CD14-positive monocyte (primary cell): Measurements from ENCODE around the gene BRAF. TPM values are rescaled to one million over a fixed set of nuclear protein-coding genes. Genes with fewer than 3 reads are reported as not detected.
A peak's percentile ranks its signal among the peaks of the same experiment; 100 is the strongest.

Experiments
- DNase-seq, 3 donors: peaks; one replicate each; pipeline ENCODE4 v3.0.0-alpha.2; 2011 to 2022
- H2AFZ ChIP-seq: 2 replicates; pipeline ENCODE4 v1.6.0; 2012; ENCODE audit warnings: mild to moderate bottlenecking, low read depth, low read length, inconsistent platforms; ENCODE audit not compliant: insufficient read depth, poor library complexity, severe bottlenecking
- H3K27ac ChIP-seq, 2 donors: 1 replicate in 1 of 2; 2 replicates in 1 of 2; pipeline ENCODE4 v1.5.1; 2012 to 2013; ENCODE audit warnings: low read length in 2 of 2, control low read depth in 1 of 2, inconsistent platforms in 1 of 2, low read depth in 1 of 2, mild to moderate bottlenecking in 1 of 2
- H3K27me3 ChIP-seq, 2 donors: one replicate each; pipeline versions ENCODE4 v1.6.0 to v1.6.1; 2011 to 2013; ENCODE audit warnings: low read length in 2 of 2; ENCODE audit not compliant: control insufficient read depth in 2 of 2, insufficient read depth in 2 of 2
- H3K36me3 ChIP-seq, 2 donors: replicated peaks in 1 of 2; 1 replicate in 1 of 2; 2 replicates in 1 of 2; pipeline versions ENCODE4 v1.5.1 to v1.6.1; 2012 to 2013; ENCODE audit warnings: low read length in 2 of 2, control low read depth in 1 of 2, inconsistent platforms in 1 of 2, mild to moderate bottlenecking in 1 of 2; ENCODE audit not compliant: insufficient read depth in 2 of 2, control insufficient read depth in 1 of 2
- H3K4me1 ChIP-seq, 2 donors: 1 replicate in 1 of 2; 2 replicates in 1 of 2; pipeline versions ENCODE4 v1.5.1 to v1.6.1; 2012 to 2013; ENCODE audit warnings: low read length in 2 of 2, control low read depth in 1 of 2, inconsistent platforms in 1 of 2, mild to moderate bottlenecking in 1 of 2, moderate library complexity in 1 of 2; ENCODE audit not compliant: insufficient read depth in 2 of 2, control insufficient read depth in 1 of 2
- H3K4me2 ChIP-seq: replicated peaks from 2 replicates; pipeline ENCODE3; 2012; ENCODE audit warnings: low read length, moderate library complexity, mild to moderate bottlenecking; ENCODE audit not compliant: poor library complexity, severe bottlenecking; ENCODE audit errors: extremely low read depth
- H3K4me3 ChIP-seq, 3 experiments: fragments of 200-600 bp in 1 of 3; sonication (generic) in 1 of 3; replicated peaks in 1 of 3; 1 replicate in 2 of 3; 2 replicates in 1 of 3; pipeline ENCODE4 v1.5.1; 2011 to 2013; ENCODE audit warnings: low read length in 3 of 3, mild to moderate bottlenecking in 3 of 3, control low read depth in 2 of 3, low read depth in 2 of 3, inconsistent platforms in 1 of 3, moderate library complexity in 1 of 3
- H3K79me2 ChIP-seq: 2 replicates; pipeline ENCODE4 v1.6.0; 2012; ENCODE audit warnings: mild to moderate bottlenecking, control low read depth, inconsistent platforms, low read length, moderate library complexity; ENCODE audit not compliant: insufficient read depth
- H3K9ac ChIP-seq: 2 replicates; pipeline ENCODE4 v1.6.0; 2017; ENCODE audit warnings: low read length, mild to moderate bottlenecking; ENCODE audit not compliant: insufficient read depth, poor library complexity, severe bottlenecking
- H3K9me3 ChIP-seq, 2 donors: replicated peaks in 1 of 2; 1 replicate in 1 of 2; 2 replicates in 1 of 2; pipeline versions ENCODE4 v1.5.1 to v1.6.1; 2012 to 2013; ENCODE audit warnings: low read length in 2 of 2, control low read depth in 1 of 2; ENCODE audit not compliant: control insufficient read depth in 1 of 2, insufficient read depth in 1 of 2
- H4K20me1 ChIP-seq: 2 replicates; pipeline ENCODE4 v1.6.0; 2012; ENCODE audit warnings: mild to moderate bottlenecking, low read length, control low read depth, moderate library complexity; ENCODE audit not compliant: insufficient read depth
- H3K27ac Mint-ChIP-seq, 7 donors: one replicate each; pipeline ENCODE4 v1.8.0; 2020; ENCODE audit warnings: mild to moderate bottlenecking in 7 of 7, mixed read lengths in 7 of 7, moderate library complexity in 6 of 7, inconsistent platforms in 2 of 7
- H3K27me3 Mint-ChIP-seq, 3 donors: one replicate each; pipeline ENCODE4 v1.8.0; 2021 to 2022; ENCODE audit warnings: low read depth in 3 of 3, mild to moderate bottlenecking in 3 of 3, mixed read lengths in 3 of 3, moderate library complexity in 3 of 3, inconsistent platforms in 1 of 3
- H3K36me3 Mint-ChIP-seq, 2 donors: one replicate each; pipeline ENCODE4 v1.8.0; 2020; ENCODE audit warnings: mixed read lengths in 2 of 2, inconsistent platforms in 1 of 2, mild to moderate bottlenecking in 1 of 2
- H3K4me1 Mint-ChIP-seq: one replicate; pipeline ENCODE4 v1.8.0; 2020; ENCODE audit warnings: mild to moderate bottlenecking, mixed read lengths
- H3K4me3 Mint-ChIP-seq, 2 donors: one replicate each; pipeline ENCODE4 v1.8.0; 2020; ENCODE audit warnings: mild to moderate bottlenecking in 2 of 2, mixed read lengths in 2 of 2, moderate library complexity in 1 of 2
- H3K9me3 Mint-ChIP-seq, 7 donors: one replicate each; pipeline ENCODE4 v1.8.0; 2020 to 2022; ENCODE audit warnings: mixed read lengths in 7 of 7, mild to moderate bottlenecking in 6 of 7, moderate library complexity in 6 of 7, inconsistent platforms in 2 of 7
- WGBS: methylation state at CpG from one replicate; pipeline ENCODE4 v1.1.5; 2013; ENCODE audit warnings: missing lambda C conversion rate; ENCODE audit not compliant: insufficient coverage; 5-methylcytosine and 5-hydroxymethylcytosine counted together
- intact Hi-C, 2 donors: fragments of 100-400 bp; cut with micrococcal nuclease; formaldehyde crosslinking; loops; one replicate each; pipeline versions ENCODE4 v1.15.0 to v1.15.1; 2023
- polyA plus RNA-seq, 3 donors: library from polyadenylated mRNA; depleted of rRNA in 1 of 3; unstranded in 2 of 3; stranded (reverse) in 1 of 3; fragments of 300-500 nt in 2 of 3; fragments of >200 nt in 1 of 3; fragmentation: Illumina TruSeq in 2 of 3; gene quantifications; 1 replicate in 2 of 3; 2 replicates in 1 of 3; pipeline ENCODE4 v1.2.3, GENCODE V29; 2012 to 2021
- TF ChIP-seq, protein P1 (sequence below): fragments of 200-600 bp; IDR thresholded peaks from one replicate; pipeline ENCODE4 v1.8.0; 2022; ENCODE audit warnings: antibody characterized with exemption, mild to moderate bottlenecking

Gene BRAF
- polyA plus RNA-seq, 3 donors = 3.8 to 10.0 (median 5.6) TPM

DNA sequence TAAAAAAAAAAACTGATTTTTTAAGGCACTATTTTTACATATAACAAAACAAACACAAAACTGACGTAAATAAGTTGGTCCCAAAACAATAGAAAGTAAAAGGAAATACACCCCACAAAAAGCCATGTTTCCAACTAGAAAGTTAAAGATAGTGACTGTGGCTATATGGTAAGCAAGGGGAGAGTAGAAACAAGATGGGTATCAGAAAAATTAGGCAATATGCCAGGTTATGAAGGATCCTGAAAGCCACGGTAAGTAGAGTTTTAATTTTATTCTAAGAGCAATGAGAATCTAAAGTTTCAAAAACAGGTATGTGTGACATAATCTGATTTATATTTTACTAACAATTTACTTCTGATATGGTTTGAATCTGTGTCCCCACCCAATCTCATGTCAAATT lies 61.5 kb downstream of the BRAF start:
- Mint-ChIP-seq H3K4me1 (peaks cover 12% of the 10 kb centered on the region), H3K27ac (peak overlapping the region in 1 of 7 donors; percentile 50), H3K4me3 (no peak overlapping the region), H3K9me3 (peaks cover 0 to 3% (median 0%) of the 10 kb centered on the region in 7 donors), H3K36me3 (peaks cover 0 to 11% of the 10 kb centered on the region in 2 donors), H3K27me3 (no peaks in the 10 kb centered on the region)
- DNase-seq = no peak
- no CpG with 5 or more reads among the region's 2 CpGs for WGBS
- H3K4me3 ChIP-seq = no peak overlapping the region
- no peak overlapping the region for H3K4me2 ChIP-seq
- TF ChIP-seq, protein P1, sequence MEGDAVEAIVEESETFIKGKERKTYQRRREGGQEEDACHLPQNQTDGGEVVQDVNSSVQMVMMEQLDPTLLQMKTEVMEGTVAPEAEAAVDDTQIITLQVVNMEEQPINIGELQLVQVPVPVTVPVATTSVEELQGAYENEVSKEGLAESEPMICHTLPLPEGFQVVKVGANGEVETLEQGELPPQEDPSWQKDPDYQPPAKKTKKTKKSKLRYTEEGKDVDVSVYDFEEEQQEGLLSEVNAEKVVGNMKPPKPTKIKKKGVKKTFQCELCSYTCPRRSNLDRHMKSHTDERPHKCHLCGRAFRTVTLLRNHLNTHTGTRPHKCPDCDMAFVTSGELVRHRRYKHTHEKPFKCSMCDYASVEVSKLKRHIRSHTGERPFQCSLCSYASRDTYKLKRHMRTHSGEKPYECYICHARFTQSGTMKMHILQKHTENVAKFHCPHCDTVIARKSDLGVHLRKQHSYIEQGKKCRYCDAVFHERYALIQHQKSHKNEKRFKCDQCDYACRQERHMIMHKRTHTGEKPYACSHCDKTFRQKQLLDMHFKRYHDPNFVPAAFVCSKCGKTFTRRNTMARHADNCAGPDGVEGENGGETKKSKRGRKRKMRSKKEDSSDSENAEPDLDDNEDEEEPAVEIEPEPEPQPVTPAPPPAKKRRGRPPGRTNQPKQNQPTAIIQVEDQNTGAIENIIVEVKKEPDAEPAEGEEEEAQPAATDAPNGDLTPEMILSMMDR = no peak
- intact Hi-C loops = no loop called here
- peaks cover 79% of the 10 kb centered on the region for H4K20me1 ChIP-seq
- H2AFZ ChIP-seq = no peak overlapping the region
- no peak overlapping the region for H3K9ac ChIP-seq
- no peaks in the 10 kb centered on the region for H3K9me3 ChIP-seq
- no peaks in the 10 kb centered on the region for H3K4me1 ChIP-seq
- H3K27me3 ChIP-seq = no peaks in the 10 kb centered on the region
- H3K36me3 ChIP-seq = no peaks in the 10 kb centered on the region
- H3K79me2 ChIP-seq = peaks cover 69% of the 10 kb centered on the region
- H3K27ac ChIP-seq = no peak overlapping the region

DNA sequence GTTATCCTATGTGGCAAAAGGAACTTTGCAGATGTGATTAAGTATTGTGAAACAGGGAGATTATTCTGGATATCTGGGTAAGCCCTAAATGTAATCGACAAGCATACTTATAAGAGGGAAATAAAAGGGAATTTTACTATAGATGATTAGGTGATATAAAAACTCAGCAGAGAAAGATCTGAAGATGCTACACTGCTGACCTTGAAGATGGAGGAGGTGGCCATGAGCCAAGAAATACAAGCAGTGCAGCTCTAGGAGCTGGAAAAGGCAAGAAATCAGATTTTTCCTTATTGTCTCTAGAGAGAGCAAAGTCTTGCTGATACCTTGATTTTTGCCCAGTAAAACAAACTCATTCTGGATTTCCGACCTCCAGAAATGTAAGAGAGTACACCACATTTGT lies 67.7 kb downstream of the BRAF start:
- peaks cover 5 to 6% of the 10 kb centered on the region in 2 donors for H3K36me3 Mint-ChIP-seq
- Histone ChIP-seq H4K20me1 (peaks cover 67% of the 10 kb centered on the region), H3K4me1 (no peaks in the 10 kb centered on the region), H3K27me3 (no peaks in the 10 kb centered on the region), H3K79me2 (peaks cover 39% of the 10 kb centered on the region), H2AFZ (no peak overlapping the region), H3K9ac (no peak overlapping the region), H3K36me3 (no peaks in the 10 kb centered on the region), H3K4me2 (no peak overlapping the region), H3K9me3 (no peaks in the 10 kb centered on the region), H3K4me3 (no peak overlapping the region), H3K27ac (no peak overlapping the region)
- no peak overlapping the region for H3K4me3 Mint-ChIP-seq
- intact Hi-C loops = no loop called here
- TF ChIP-seq, protein P1 = no peak
- no peaks in the 10 kb centered on the region for H3K9me3 Mint-ChIP-seq
- H3K4me1 Mint-ChIP-seq = no peaks in the 10 kb centered on the region
- no peak overlapping the region for H3K27ac Mint-ChIP-seq
- no CpG with 5 or more reads among the region's 2 CpGs for WGBS
- no peak for DNase-seq
- H3K27me3 Mint-ChIP-seq = peaks cover 0 to 2% (median 0%) of the 10 kb centered on the region in 3 donors
